ENCODE measurements around the gene TMTC1.

TMTC1 gene

DNA sequence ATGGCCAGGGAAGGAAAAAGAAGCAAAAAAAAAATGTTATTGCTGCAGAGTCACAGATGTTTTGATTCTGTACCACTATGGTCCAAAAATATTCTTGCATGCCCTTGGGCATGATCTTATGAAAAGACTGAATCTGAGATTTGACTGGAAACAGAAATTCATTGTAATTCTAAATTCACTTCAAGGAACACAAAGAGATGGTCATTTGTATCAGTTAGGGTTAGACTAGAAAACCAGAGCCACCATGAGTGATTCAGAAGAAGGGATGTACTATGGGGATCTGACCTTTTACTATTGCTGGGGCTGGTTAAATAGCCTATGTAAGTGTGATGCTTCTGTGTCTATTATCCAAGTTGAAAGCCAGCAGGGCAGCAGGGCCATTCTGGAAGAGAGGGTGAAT is 5.2 kb downstream of the TMTC1 start:
- no peak for DNase-seq

DNA sequence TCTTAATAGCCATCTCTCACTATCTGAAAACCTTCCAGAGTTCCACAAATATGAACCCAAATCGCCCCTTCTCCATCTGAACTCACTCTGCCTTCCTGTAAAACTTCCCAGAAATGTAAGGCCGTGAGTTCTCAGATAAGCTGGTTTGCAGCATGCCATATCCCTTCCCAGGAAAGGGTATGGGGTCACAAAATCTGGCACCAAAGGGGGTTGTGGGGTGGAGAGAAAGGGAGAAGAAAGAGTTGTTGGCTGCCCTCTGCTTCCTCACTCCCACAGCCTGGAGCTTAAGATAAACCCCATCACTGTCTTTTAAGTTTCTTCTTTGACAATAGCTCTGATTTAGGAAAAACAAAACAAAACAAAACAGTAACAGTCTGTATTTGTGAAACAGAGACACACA is 10.7 kb downstream of the TMTC1 start:
- no peak for DNase-seq

DNA sequence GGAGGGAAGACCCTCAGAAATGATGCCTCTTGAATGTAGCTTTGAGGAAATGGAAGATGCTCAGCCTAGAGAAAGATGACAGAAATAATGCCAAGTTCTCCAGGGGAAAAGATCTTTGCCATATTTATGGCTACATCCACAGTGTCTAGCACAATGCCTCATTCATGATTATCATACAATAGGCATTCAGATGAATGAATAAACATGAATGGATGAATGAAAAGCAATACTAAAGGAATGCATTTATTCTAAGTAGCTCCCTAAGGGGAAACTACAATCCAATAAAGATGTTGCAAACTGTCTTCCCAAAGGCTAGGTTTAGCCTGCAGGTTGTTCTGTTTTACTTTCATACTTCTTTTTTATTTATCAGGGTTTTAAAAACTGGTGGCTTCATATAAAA is 12.0 kb downstream of the TMTC1 start:
- DNase-seq = no peak

DNA sequence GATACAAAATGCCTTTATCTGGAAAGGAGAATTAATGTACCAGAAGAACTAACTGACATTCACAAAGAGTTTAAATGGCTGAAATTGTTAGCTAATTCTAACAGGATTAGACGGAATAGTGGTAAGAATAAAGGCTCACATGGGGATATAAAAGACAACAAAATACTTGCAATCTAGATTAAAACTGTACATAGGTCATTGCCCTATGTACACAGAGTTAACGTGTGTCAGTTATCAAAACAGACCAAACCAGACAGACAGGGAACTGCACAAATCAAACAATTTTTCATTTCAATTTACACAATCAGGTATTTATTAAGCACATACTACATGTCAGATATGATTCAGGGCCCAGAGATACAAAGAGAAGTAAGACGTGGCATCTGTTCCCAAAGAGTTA is 12.6 kb downstream of the TMTC1 start:
- DNase-seq = no peak

DNA sequence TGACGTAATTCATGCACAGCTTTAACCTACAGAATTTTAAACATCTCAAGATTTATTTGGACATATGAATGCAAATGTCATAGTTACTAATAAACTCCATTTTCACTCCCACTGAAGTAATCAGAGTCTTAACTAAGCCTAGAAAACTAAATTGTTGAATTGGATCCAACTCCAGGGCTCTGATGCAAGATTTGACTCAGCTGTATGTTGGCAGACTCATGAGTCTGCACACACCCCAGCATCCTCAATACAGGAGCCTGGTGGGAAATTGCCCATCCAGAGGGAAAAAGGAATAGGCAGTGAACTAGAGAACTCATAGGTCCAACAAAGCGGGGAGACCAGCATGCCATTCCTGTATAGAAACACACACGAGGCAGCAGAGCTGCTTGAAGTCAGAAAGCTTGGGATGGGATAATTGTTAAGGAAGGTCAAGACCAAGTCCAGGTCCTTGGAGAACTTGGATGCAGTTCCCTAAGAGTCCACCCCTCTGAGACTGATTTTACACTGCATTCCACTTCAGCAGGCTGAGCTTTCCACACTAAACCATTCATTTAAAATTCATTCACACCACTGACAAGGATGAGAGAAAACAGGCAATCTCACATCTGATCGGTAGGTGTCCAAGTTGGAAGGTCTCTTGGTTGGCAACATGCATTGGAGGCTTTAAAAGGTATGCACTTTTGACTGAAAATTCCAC is 14.4 kb downstream of the TMTC1 start:
- no peak for DNase-seq

DNA sequence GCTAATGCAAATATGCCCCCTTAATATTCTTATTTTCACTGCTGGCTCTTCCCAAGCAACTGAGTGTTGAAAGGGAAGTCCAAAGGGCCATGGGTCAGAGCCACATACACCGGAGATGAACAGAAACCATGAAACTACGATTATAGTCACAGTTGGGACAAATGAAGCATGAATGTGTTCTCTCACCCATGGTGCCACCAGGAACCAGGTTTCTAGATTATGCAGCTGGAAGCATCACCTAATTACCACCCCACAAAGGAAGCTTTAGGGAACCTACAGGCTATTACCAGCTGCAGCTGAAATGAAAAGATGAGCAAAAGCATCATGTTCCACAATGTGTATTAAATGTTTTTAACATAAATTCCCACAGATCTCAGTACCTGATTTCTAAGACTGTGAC is 15.4 kb downstream of the TMTC1 start:
- no peak for DNase-seq

DNA sequence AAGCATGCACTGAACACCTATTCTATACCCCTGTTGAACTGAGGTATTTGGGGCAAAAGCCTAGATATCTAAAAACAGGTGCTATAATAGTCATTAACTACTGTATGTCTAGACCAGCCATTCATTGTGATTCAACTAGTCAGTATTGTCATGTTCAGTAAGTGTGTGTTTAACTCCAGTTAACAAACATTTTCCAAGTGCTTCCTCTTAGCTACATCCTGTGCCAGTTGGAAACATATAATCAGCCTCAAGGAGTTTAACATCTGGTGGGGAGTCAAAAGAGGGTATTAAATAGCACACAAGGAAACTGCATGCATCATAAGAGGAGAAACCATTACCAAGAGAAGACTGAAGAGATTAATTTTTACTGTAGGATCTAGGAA is 20.4 kb downstream of the TMTC1 start:
- no peak for DNase-seq

DNA sequence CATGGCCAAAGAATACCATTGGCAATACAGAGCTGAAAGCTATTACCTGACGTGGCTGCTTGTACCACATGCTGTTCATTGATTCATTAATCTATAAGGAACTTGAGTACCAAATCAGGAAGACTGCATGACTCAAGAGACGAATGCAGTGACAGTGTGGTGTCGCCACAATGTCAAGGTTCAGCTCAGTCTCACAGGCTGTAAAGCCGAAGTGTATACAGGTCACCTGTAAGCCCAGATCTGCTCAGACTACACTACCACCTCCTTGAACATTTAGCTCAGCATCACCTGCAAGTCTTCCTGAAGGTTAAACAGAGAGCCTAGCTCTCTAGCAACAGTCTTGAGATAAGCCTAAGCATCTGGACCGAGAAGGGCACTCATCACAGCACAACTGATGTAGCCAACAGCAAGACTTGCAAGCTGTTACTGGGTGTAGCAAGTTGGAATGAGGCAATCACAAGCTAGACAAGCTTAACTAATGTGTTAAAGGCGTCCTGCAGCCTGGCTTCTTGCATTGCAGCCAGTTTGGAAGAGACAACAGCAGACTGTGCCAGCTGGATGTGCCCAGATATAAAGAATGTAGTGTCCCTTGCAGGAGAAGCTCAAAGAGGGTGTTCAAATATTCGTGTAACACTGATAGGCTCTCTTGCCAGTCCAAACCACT is 21.0 kb downstream of the TMTC1 start:
- no peak for DNase-seq

DNA sequence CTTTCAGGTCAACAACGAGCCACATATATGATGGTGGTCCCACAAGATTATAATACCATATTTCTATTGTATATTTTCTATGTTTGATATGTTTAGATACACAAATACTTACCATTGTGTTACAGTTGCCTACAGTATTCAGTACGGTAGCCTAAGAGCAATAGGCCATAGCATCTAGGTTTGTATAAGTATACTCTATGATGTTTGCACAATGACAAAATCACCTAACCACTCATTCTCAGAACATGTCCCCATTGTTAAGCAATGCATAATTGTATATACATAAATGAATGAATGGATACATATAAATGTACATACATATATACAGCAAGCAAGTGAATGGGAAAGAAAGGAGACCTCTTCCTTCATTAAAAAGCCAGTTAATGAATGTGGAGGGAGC is 23.8 kb downstream of the TMTC1 start:
- DNase-seq = no peak

DNA sequence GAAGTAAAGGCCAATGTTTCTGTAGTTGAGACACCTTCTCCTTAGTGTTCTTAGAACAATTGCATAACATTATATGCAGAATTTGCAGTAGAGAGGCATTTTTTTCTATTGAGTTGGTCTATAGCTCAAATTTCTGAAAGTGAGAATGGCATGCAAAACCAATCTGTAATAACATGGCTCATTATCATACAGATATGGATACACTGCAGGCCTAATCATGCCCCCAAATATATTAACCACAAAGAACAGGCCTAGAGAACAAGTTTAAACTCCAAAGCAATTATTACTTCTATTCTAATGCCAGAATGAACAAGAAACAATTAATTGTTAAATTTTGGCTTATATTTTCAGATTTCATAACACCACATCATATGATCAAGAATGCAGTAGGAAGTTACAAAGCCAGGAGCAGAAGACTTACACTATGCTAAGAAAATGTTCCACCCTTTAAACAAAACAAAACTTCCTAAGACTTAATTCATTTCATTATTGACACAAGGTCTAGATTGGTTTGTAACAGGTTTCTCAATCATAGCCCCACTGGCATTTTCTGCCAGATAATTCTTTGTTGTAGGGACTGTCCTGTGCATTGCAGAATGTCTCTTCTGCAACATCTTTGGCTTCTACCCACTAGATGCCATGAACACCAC is 26.9 kb downstream of the TMTC1 start:
- no peak for DNase-seq

DNA sequence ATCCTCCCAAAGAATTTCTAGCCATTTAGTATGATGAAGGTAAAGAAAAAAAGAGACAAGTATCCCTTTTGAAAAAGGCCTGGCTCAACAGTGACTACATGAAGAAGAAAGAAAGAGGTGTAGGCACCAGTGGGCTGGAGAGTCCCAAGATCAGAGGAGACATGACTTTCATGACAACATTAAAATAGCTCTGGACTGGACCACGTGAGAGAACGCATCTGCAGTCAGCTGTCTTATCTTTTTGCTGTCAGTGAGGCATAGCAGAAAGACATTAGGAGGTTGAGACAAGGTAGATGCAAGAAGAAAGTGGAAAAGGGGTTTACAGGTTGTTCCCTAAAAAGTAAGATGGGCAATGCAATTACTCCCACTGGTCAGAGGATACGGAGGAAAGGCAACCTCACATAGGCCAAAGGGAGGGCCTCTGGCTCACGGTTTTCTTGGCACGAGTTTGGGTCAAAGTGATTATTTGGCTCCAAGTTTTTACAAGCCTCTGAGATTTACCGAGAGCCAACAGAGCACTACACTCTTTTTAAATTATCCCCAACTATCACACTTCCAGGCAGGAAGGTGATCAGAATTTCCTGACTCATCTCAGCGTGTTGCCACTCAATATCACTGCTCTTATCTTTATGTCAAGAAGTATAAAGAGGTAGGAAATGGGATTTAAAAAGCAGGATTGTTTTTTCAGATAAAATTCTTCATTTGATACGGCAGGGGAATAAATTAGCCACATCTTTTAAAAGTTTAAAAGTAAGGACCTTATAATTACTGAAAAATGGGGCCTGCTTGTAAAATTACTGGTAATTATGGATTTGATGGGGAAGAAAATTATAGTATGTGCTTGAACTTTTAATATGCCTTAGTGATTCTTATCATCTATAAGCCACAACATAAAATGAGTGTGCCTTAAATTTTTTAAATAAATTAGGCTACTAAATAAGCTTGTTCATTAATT is 29.2 kb downstream of the TMTC1 start:
- no peak for DNase-seq

DNA sequence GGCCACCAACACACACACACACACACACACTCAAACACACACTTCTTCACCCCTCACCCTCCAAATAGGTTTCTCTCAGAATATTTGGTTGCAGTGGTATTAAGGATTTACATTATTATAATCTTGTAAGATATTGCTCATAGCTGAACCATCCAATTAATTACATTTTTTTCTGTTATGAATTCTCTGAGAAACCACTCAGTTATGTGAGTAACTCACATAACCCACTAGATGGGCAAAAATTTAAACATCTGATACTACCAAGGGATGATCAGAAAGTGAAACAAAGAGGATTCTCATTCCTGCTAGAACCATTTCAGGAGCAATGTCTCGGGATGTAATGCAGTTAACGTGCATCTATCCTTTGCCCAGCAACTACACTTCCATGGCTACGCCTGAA is 31.6 kb downstream of the TMTC1 start:
- DNase-seq = no peak

DNA sequence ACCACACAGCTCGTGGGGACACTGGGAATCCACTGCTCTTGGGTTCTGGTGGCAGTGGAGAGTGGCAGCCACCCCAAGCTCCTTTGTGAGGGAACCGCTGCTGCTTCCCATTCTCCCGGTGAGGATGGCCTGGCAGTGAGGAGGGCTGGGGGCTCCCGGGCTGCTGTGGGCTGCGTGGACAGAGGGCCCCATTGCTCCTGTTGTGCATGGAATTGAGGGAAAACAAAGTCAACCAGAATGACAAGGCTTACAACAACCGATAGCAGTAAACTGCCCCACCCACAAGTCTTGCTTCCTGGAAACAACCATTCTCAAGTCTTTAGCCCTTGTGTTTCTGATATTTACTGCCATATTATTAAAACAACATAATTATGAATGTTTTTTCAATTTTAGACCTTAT is 32.1 kb downstream of the TMTC1 start:
- DNase-seq = no peak

DNA sequence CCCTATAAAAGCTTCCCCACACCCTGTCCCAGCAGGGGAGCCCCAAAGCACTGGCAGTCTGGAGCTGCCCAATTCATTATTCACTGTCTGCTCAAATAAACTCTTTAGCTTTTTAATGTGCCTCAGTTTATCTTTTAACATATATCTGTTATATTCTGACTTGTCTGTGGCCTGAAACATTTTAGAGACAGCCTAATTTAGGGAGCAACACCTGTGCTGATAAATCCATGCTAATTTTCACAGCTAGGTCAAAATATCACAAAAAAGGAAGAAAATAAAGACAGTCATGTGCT is 32.9 kb downstream of the TMTC1 start:
- DNase-seq = no peak

DNA sequence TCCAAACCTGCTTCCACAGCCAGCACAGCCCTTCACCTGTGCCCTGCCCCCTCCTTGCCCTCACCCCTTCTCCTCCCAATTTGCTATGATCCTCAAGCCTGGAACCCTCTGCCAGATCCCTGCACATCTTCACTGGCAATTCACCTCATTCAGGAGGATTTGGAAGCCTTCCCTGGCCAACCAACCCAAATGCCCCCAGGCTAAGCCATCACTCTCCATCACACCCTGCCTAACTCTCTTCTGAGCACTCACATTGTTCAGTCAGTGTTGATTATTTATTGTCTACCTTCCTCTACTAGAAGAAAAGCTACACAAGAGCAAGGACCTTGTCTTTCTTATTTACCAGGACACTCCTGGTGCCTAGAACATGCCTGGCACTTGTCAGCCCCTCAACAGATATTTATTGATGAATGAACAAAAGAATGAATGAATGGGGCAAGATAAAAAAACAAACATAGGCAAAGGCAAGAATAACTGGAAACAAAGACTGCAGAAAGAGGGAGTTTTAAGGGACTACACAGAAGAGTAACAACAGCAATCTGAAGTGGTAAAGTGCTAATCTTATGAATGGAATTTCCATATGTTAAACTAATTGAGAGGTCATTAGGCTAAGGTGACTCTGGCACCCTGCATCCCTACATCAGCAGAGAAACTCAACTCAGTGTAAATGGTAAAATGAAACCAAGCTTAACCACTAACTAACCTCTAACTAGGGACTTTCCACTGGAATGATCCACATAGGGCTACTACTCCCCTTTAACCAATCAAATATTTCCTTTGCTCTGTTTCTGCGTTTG is 33.4 kb downstream of the TMTC1 start:
- no peak for DNase-seq

DNA sequence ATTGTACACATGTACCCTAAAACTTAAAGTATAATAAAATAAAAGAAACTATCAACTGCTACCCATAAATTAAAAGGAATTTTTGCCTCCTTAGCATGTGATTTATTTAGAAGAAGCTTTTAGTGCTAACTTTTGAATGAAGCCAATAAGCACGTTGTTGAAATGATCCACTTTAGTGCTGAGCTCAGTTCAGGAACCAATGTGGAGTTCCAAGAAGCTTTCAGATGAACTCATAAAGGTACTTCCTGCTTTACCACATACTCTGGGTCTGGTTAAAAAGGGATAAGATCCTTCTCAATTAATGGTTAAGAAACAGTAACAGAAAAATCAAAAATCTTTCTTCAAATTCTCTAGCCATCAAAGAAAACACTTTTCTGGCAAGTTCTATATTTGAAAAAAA is 39.4 kb downstream of the TMTC1 start:
- DNase-seq = no peak

DNA sequence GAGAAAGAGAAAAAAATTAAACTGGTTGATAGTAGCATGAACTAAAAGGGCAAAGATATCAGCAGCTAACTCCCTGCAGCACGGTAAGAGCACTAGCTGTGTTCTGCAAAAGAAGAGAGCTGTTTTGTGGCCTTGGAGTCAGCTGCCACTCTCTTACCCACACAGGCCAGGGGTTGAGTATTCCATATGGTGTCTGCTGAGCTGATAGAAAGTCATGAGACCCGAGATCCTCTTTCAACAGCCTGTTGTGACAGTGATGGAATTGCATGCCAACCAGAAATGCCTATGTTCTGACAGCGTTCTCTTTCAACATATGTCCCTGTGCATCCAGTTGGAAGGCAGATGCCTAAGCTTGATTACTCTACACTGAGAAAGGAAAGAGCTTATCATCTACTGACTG is 39.9 kb downstream of the TMTC1 start:
- DNase-seq = no peak

DNA sequence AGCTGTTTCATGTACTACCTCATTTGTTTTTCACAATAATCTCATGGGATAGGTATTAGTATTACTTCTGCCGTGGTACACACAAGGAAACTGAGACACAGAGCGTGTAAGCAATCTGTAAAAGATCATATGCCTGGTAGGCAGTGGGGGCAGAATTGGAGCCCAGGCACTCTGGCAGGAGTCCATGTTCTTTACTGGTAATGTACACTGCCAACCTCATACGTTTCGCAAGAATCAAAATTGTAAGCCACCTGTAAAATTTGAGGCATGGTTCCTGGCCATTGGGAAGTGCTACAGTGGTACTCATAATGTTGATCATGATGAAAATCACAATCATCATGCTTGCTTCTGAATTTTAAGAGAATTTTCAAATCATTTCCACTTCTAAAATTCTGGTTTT is 40.7 kb downstream of the TMTC1 start:
- no peak for DNase-seq

DNA sequence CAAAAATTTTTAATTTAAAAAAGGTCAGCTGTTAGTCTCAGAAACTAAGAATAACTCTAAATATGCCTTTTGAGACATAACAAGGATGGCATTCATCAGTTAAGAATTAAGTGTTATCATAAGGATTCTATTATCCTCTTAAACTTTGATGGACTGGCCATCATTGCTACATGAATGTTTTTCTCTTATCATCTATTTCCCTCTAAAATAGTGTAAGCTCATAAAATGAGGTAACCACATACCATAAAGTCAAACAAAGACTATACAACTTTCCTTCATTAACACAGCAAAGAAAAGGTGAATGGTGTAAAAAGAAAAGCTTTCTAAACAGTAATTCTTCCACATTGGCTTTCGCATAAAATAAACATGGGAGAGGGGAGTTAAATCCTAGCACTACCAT is 41.1 kb downstream of the TMTC1 start:
- DNase-seq = no peak

DNA sequence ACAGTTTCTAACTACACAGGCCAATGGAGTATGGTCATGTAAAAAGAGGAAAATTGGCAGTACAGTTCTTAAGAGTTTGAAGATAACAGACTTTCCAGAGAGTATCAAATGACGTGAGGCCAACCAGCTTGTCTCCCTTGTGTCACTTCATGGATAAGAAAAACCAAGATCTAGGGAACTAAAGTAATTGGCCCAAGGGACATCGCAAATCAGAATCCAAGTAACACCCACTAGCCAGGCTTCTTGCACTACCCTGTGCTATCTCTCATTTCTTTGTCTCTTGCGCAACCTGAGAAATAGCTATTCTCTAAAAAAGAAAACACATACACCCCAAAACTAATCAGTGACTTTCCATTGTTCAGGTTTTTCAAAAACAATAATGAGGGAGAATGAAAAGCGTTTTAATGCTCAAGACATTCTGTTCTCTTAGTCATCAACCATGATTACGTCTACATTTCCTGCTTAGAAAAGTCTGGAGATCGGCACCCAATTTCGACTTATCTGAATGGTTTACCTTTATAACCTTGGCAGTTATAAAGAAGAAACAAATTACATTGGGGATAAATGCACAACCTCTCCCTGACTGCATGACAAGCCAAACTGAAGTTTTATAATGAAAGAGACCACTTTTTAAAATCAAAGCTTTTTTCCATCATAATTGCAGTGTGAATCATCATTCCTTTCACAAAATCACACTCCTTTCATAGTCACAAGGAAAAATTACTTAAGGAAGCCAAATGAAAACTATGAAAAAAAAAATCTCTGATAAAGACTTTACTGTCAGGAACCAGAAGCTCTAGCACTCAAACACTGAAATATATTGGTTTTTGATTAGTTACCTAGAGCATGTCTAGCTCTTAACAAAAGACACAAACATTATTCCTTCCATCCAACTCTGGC is 42.1 kb downstream of the TMTC1 start:
- no peak for DNase-seq

DNA sequence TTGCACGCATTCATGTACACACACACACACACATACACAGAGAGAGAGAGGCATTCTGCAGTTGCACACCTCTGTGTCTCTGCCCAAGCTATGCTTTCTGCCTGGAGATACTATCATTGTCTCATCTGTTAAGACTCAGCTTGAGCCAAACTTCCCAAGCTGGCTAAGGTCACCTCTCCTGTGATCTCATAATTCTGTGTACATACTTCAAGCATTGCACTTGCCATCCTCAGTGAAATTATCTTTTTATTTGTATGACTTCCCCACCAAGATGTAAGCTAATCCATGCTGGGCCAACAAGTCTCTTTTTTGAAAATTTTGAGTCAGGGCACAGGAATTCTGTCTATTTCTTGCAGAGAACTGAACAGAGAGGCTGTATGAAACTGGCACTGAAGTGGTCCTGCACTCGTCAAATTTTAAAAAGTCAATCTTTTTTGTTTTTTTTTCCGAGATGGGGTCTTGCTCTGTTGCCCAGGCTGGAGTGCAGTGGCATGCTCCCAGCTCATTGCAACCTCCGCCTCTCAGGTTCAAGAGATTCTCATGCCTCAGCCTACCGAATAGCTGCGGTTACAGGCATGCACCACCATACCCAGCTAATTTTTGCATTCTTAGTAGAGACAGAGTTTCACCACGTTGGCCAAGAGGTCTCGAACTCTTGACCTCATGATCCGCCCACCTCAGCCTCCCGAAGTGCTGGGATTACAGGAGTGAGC is 44.3 kb downstream of the TMTC1 start:
- DNase-seq = no peak
